Measurements from ENCODE around the gene BRD7.

BRD7 gene

DNA sequence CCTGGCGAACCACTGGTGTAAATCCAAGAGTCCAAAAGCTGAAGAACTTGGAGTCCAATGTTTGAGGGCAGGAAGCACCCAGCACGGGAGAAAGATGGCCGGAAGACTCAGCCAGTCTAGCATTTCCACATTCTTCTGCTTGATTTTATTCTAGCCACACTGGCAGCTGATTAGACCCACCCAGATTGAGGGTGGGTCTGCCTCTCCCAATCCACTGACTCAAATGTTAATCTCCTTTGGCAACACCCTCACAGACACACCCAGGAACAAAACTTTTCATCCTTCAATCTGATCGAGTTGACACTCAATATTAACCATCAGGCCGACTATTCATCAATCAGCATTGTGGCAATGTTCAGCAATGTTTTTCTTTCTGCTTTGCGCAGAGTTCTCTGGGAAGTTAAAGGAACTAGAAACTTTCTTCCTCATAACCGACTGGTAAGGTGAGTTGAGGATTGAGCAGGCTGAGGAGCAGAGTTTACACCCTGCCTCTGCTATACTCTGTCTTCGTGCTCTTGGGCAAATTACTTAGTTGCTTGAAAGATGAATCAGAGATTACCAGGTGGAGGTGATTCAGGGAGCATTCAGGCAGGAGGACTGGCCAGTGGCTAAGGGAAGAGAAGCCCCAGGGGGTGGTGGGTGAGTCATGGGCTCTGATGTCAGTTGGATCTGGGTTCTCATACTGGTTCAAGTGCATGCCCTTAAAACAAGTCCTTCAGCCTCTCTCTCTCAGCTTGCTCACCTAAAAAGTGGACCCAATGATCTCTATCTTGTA is 28.2 kb upstream of the BRD7 start:
- no peak overlapping the region for H3K4me3 ChIP-seq (ENCODE audit: low read depth, low read length)
- no peak for TF ChIP-seq CTCF (IDR thresholded peaks at IDR 0.05; ENCODE audit: borderline replicate concordance, insufficient read depth, low read depth, low read length)

- no peak for TF ChIP-seq CTCF (IDR thresholded peaks at IDR 0.05; ENCODE audit: borderline replicate concordance, insufficient read depth, low read depth, low read length)
- H3K4me3 ChIP-seq (ENCODE audit: low read depth, low read length), result no peak overlapping the region
These were observed 27.2 kb upstream of the BRD7 start for GRCh38 chr16:50395763-50396710.

DNA sequence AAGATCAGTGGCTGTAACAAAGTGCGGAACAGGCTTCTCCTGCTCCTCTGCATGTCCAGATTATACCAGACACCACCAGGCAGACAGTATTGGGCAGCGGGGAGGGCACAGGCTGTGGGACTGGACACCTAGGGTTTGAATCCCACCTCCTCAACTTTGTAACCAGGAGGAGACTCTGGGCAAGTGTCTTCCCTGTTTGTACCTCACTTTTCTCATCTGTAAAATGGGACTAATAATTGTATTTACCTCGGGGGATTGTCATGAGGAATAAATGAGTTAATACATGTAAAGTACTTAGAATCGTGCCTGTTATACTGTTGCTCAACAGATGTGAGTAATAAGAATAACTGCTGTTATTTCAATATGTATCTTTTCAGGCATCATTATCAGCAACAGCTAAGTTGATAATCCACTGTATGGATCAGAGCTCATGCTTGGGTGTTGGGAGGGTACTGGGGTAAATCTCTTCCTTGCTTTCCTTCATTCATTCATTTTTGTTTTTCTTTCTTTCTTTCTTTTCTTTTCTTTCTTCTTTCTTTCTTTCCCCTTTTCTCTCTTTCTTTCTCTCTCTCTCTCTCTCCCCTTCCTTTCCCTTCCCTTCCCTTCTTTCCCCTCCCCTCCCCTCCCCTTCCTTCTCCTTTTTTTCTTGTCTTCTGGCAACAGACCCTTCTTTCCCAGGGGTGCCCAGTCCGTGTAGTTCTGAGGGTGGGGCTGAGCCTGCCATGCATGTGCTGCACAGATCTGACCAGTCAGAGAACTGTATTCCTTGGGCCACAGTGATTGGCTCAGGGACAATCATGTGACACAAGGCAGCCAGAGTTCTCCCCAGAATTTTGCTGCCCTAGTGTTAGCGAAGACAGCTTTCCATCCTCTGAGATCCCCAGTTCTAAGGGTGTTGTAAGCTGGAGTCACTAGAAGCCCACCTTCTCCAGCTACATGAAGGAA is 25.3 kb upstream of the BRD7 start:
- no peak for TF ChIP-seq CTCF (IDR thresholded peaks at IDR 0.05; ENCODE audit: borderline replicate concordance, insufficient read depth, low read depth, low read length)

GRCh38 chr16:50393416-50393815 is 24.6 kb upstream of the BRD7 start:
- no peak for TF ChIP-seq CTCF (IDR thresholded peaks at IDR 0.05; ENCODE audit: borderline replicate concordance, insufficient read depth, low read depth, low read length)
- no peak overlapping the region for H3K4me3 ChIP-seq (ENCODE audit: low read depth, low read length)

More for the DNA sequence above, 25.3 kb upstream of the BRD7 start:
- no peak overlapping the region for H3K4me3 ChIP-seq (ENCODE audit: low read depth, low read length)

DNA sequence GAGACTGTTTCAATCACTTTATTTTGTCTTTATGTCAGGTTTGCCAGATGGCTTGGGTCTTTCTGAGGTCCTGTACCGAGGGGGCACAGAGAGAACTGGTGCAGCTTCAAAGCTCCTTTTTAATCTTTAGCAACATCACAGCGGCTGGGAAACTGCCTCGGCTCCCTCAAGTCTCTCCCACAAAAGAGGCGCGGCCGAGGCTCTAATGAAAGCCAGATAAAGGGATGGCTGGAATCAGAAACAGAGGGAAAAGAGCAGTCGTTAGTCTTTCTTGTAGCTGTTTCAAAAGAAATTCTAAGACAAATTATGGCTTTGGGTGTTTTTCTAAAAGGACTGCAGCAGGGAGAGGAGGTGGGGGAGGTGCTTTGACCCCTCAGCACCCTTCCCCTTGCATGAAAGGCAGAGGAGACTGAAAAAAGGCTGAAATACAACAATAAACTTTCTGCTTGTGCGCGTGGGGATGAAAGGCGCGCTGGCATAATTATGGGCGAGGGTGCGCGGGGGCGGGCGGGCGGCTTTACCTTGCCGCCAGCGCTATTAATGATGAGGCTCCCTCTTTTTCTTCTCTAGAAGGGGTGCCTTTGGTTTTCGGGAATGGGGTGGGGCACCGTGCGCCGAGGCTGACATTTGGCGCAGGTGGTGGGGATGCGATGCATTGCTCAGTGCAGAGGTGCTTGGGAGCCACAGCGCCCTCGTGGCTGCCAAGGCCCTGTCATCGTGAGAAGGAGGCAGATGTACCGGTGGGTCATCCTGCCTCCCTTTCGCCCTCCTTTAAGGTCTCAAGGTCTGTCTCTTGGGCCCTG is 22.3 kb upstream of the BRD7 start:
- H3K4me3 ChIP-seq (ENCODE audit: low read depth, low read length), result no peak overlapping the region
- no peak for TF ChIP-seq CTCF (IDR thresholded peaks at IDR 0.05; ENCODE audit: borderline replicate concordance, insufficient read depth, low read depth, low read length)

DNA sequence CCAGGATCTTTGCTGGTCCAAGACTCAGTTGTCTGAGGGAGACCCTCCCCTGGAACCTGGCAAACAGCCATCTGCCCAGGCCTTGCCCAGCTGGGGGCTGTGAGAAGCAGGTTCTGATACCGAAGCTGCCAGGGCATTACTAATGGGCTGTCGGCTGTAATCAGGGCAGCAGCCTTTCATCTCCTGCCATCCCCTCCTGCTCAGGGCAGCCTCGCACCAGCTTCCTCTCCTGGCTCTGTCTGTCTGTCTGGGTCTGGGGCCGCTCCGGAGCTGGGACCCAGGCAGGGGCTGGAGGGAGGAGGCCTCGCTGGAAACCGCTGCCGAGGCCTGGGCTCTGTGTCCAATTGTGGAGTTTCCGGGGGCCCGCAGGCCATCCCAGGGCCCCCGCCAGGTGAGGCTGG is 21.6 kb upstream of the BRD7 start:
- TF ChIP-seq CTCF (IDR thresholded peaks at IDR 0.05; ENCODE audit: borderline replicate concordance, insufficient read depth, low read depth, low read length), result no peak
- H3K4me3 ChIP-seq (ENCODE audit: low read depth, low read length), result no peak overlapping the region

Measured in GM12875 (cell line).